NCI-H446 treated with DMSO at 0.1 percent for 48 hours (cell line): ENCODE measurements around the gene CENPO.
A peak's percentile ranks its signal among the peaks of the same experiment; 100 is the strongest.
"Not testable (repeated sequence)": the region's sequence is repeated elsewhere in the genome, so short reads cannot be mapped to it uniquely, and the experiment has no call there.

Experiments
- DNase-seq: peaks from one replicate; lab custom pipeline; 2025; lab: John Stamatoyannopoulos, UW

Gene CENPO

DNA sequence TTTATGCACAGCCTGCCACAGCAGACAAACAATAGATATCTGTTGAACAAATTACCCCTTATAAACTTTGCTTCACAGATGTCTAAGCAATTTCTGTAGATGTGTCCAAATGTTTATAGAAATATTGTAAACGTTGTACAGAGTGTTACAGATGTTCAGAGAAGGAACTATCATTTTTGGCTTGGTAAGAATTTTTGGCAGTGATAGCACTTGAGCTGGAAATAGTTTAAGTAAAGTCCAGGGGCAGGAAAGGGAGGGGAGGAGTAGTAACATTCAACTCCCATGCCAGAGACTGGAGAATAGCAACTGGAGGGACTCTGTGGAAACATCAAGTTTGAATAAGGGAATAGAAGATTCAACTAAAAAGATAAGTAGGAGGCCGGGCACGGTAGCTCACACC, 4.4 kb upstream of the CENPO start:
- no peak for DNase-seq

DNA sequence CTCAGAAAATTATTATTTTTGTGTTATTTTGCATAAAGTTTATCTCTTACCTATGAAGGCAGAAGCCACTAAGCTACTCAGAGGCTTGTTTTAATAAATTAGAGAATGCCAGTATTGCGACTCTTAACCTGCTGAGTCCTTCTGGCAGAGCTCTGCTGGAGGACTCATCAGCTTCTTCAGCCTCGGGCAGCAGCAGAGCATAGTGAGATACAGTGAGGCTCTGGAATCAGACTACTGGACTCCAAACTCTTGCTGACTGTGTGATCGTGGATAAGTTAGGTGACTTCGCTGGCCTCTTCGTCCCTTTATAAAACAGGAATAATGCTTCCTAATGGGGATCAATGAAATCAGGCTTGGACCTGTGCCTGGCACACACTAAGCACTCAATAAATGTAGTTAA, 1.8 kb upstream of the CENPO start:
- no peak for DNase-seq

DNA sequence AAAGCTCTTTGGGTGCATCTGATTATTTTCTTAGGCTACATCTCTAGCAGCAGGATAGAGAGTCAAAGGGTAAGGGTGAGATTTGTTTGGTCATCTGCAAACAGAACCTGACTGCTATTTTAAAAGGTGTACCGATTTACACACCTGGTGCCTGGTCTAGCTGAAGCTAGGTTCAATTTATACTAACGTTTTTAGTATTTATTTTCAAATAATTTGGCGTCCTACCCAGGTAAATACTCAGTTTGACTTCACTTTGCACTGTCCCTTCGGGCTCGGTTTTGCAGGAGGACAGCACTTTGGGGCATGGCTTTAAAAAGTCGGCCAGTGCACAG, 717 bp upstream of the CENPO start:
- no peak for DNase-seq

DNA sequence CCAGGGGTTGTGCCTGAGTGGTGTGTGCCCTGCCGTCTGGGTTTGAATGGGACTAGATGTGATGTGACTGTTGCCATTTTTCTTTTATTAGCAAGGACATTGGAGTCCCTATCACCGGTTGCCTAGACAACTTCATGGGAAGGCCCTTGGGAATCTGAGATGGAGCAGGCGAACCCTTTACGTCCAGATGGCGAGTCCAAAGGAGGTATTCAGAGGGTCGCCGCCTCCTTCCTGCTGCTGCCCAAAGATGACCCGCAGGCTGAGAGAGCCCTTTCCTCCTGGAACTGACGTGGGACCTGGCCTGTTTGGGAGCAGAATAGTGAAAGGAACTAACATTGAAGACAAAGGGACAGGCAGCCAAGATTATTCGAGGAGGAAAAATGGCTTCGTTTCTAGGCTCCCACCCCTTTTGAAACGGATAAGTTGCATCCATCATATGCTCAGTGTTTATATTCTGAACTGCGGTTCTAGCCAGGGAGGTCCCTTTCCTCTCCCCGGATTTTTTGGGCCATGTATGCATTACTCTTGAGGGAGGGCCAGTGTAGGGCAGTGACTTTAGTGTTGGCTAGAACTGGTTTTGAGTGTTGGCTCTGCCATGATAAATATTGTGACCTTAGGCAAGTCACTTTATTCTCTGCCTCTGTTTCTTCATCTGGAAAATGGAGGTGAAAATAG, 673 bp downstream of the CENPO start:
- DNase-seq = peak; percentile 44

DNA sequence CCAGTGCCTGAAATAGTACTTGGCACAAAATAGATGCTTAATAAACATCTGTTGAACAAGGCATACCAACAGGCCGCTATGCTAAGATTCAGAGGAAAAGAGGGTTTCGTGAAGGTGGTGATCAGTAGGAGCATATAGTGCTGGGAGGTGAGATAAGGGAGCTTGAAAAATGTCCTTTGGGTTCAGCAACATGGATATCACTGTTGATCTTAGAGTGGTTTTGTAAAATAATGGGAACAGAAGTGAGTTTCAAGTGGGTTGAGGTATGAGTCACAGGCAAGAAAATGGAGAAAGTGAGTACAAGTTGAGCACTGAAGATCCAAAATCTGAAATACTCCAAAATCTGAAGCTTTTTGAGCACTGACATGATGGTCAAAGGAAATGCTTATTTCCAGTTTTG, 4.4 kb downstream of the CENPO start:
- no peak for DNase-seq

DNA sequence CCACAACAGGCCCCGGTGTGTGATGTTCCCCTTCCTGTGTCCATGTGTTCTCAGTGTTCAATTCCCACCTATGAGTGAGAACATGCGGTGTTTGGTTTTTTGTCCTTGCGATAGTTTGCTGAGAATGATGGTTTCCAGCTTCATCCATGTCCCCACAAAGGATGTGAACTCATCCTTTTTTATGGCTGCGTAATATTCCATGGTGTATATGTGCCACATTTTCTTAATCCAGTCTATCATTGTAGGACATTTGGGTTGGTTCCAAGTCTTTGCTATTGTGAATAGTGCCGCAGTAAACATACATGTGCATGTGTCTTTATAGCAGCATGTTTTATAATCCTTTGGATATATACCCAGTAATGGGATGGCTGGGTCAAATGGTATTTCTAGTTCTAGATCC, 7.3 kb downstream of the CENPO start:
- DNase-seq = not testable (repeated sequence)

DNA sequence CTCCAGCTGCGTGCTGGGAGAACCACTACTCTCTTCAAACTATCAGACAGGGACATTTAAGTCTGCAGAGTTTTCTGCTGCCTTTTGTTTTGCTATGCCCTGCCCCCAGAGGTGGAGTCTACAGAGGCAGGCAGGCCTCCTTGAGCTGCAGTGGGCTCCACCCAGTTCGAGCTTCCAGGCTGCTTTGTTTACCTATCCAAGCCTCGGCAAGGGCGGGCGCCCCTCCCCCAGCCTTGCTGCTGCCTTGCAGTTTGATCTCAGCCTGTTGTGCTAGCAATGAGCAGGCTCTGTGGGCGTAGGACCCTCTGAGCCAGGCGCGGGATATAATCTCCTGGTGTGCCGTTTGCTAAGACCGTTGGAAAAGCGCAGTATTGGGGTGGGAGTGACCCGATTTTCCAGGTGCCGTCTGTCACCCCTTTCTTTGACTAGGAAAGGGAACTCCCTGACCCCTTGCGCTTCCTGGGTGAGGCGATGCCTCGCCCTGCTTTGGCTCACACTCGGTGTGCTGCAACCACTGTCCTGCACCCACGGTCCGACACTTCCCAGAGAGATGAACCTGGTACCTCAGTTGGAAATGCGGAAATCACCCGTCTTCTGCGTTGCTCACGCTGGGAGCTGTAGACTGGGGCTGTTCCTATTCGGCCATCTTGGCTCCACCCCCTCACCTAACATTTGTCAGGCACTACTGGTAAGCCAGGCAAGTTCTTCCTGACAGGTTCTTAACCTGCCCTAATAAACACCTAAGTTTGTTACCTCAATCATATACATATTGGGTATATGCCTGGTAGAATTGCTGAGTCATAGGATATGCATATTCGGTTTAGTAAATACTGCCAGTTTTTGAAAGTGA, 12.8 kb downstream of the CENPO start:
- not testable (repeated sequence) for DNase-seq

DNA sequence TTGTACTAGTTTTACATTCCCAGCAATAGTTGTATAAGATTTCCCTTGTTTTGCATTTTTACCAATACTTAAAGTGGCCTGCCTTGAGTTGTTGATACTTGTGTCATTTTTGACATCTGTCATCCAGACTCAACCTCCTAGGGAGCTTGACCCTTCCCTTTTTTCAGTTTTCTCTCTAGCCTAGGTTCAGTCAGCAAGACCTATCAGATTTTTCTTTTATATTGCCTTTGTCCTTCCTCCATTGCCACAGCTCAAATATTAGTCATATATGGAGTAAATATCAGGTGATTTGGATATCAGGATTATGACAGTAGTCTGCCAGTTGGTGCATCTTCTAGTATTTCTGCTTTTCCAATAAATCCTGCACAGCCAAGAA, 13.4 kb downstream of the CENPO start:
- no peak for DNase-seq

DNA sequence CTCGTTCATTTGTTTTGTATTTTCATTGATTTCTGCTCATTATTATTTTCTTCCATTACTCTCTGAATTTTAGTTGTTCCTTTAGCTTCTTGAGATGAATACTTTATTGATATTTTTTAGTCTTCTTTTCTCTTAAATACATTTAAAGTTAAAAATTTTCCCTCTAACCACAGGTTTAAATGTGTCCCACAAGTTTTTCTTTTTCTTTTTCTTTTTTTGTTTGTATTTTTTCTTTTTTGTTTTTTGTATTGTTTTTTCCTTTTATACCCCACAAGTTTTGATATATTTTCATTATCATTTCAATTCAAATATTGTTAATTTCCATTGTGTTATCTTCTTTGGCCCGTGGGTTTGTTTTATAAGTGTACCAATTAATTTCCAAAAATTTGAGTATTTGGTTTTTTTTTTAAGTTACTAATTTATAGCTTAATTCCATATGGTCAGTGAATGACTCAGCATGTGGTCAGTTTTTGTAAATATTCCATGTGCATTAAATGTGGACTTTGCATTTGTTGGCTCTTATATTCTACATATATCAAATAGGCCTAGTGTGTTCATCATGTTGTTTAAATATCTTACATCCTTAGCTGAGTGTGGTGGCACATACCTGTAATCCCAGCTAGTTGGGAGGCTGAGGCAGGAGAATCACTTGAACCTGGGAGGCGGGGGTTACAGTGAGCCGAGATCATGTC, 16.2 kb downstream of the CENPO start:
- DNase-seq = no peak

DNA sequence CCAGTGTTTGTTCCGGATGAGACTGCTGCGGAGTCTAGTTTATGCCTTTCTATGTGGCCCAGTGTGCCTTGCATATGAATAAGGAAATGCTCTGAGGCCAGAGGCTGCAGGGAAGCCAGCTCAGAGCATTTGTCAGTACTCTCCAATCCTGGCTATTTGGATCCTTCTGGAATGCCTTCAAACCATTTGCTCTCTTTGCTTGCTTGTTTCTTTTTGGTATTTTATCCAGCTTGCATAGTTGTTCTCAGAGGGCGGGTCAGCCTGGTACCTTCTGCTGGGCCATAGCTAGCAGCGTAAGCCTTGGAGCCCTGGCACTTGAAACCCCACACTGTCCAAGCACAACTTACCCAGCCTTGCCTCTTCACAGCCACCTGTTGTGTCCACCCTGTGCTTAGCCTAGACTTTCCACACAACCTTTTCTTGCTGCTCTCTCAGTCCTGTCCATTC, 20.5 kb downstream of the CENPO start:
- DNase-seq = no peak

DNA sequence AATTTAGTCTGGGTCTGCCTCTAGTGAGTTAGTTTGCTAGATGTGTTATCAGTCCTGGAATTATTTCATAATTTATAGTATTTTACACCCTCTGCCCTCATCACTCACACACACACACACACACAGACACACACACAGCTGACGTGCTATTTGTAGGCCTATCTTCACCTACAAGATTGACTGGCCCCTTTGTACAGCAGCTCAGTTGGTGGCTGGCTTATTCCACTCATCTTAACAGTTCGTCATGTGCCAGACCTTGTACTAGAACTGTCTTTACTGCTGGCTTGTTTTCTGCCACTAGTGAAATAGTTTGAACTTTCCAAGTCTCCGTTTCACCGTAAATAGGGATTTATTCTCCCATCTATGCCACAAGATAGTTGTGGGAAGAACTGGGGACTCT, 21.3 kb downstream of the CENPO start:
- no peak for DNase-seq

DNA sequence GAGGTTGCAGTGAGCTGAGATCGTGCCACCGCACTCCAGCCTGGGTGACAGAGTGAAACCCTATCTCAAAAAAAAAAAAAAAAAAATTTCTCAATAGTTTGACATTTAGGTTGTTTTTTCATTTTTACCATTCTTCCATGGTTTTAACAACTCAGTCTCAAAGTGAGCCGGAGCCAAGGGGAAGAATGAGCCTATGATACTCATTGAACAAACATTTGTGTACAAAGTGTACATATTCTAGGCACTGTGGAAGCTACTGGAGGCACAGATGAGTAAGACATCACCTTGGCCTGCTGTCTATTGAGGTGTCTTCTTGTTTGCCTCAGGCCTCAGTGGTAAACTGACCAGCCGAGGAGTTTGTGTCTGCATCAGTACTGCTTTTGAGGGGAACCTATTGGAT, 21.9 kb downstream of the CENPO start:
- DNase-seq = no peak

DNA sequence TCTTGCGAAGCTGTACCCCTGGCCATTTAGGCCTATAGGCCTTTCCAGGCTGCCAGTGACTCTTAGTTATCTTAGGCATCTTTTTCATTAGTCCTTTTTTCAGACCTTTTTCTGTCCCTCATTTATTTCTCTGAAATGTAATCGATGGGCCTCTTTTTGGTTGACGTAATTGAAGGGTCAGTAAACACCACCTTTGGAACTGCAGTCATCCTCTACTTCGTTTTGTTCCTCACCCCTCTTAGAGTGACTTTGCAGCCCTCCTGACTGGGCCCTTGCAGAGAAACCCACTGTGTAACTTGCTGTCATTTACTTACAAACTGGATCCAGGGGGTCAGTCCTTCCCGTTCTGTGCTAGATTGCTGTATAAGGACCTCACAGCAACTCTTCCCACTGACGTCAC, 23.2 kb downstream of the CENPO start:
- no peak for DNase-seq

DNA sequence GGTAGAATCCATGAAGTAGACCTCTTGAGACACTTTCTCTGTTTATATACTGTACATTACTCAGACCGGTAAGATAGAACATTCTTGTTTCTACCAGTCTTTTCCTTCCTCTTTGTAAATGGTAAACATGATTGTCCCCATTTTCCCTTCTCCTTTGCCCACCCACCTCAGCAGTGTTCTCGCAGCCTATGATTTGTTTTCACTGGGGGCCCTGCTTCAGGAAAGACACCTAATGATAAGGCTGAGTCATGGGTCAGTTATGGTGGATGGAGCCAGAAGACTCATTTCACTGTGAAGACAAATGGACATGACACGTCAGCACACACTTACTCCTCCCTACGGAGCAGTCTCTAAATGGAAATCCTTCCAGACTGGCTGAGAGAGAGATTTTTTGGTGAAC, 23.7 kb downstream of the CENPO start:
- no peak for DNase-seq

DNA sequence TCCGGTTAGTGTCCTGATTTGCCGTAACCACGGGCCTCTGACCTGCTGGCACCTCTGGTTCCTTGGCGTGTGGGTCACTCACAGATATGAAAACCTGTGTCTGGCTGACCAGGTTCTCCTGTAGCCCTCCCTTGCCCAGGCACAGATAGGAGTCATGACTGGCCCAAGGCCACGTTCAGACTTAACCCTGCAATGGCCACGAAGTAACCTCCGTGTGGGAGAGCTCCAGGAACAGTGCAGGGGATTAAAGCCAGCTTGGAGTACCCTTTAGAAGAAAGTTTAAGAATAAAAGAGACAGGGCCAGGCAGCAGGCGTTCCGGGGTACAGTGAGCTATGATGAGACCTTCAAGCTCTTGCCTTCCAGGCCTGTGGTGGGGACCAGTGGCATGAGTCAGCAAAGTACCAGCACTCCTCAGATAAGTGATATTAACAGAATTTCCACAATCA, 25.5 kb downstream of the CENPO start:
- no peak for DNase-seq

DNA sequence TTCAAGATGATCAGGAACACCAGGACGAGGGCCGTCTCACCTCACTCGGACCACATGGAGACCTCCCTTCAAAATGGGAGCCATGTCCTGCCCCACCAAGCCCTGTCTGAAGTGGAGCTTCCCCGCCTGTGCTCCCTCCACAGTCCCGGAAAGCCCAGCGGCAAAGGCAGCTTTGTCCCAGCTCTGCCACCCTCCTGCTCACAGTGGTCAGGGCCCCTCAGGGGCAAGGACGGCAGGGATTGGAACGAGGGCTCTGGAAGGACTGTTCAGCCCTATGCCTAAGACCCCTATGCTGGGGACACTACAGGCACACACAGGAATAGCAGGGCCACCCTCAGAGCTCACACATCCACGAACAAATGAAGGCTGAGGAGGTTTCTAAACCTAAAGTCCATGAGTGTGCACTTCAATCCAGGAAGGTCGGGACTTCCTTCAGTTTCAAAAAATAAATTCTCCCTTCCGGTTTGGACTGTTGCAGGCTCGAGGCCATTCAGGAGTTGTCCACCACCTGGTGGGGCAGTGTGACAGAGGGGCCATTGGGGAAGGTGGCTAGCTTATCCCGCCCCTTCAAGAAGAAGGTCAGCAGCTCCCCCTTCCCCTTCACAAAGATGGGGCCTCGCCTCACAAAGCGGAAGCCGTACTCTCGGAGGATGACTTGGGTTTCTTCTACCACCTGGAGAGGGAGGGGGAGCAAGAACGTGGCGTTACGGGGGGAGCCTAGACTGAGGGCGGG, 26.4 kb downstream of the CENPO start:
- DNase-seq = no peak

DNA sequence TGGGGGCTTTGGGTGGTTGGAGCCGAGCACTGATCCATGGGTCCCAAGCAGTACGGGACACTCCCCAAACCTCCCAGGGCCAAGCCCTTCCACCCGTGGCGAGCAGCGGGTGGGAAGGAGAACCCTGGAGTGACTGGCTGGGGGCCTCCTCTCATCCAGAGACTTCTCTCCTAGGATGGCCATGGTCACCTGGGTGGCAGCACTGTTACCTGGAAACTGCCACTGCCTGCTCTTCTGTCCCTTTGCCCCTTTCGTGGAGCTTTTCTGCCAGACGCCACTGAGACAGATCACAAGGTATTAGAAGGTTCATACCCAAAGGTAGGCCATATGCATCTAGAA, 26.9 kb downstream of the CENPO start:
- no peak for DNase-seq

DNA sequence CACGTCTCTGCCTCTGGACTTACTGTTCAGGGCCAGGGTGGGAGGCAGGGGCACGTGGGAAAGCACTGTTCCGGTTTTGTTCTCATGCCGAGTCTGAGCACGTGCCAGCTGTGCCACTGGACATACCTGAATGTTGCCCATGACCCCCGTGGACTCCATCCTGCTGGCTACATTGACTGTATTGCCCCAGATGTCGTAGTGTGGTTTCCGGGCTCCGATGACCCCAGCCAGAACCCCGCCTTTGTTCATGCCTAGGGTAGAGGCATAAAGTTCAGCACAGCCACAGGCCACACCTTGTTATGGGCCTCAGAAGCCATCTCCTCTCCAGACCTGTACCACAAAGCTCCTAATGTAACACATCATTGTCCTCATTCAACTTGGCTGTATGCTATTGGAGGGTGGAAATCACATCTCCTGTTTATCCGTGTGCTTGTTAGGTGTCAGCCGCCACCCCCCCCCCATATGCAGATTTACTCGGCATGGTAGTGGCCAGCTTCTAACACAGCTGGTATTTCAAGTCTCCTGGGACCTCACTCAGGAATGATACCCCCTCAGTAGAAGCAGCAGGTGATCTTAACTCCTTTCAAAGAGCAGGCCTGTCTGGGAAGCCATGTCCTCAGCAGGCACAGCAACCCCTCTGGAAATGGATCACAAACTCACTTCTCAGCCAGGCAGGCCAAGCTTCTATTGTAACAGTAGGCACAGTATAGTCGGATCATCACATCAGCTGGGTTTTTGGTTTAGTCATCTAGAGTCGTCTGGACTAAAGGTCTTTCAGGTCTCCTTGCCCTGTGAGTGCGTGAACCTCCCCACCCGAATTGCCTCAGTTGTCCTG, 27.6 kb downstream of the CENPO start:
- no peak for DNase-seq

DNA sequence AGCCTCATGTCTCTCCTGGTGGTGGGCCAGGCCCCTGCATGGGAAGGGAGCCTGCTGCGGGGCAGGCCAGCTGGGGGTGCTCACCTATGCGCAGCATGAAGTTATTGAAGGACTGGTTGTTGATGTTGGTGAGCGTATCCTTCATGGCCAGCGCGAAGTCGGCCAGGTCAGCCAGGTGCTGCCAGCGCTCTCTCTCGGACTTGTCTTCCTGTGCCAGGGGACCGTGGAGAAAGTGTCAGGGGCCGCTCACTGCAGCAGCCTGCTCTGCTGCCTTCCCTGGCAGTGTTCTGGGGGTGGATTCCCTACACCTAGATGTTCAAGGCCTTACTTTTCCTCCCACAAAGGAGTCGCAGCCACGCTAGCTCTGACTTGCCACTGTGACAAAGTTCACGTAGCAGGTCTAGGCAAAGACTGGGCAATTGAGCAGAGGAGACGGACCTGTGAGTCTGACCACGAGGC, 28.2 kb downstream of the CENPO start:
- no peak for DNase-seq

DNA sequence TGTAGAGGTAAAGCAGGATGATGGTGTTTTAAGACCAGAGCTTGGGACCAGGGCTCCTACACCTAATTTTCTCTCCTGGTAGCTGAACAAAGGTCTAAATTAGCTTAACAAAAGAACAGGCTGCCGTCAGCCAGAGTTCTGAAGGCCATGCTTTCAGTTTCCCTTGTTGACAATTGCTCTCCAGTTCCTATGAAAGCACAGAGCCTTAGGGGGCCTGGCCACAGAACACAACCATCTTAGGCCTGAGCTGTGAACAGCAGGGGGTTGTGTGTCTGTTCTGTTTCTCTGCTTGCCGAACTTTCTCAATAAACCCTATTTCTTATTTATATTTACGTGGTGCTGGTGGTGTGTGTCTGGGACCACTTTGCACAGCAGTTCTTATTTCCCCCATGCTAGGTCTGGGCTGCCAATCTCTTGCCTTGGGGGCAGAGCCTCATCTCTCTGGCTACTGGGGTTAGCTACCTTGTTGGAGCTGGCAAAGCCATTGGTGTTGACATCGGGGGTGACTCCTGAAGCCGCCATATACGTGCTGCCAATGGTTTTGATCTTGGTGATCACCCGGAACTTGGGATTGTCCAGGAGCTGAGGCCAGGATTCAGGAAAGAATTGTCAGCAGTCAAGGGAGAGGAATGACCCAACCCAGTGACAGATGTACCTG, 29.0 kb downstream of the CENPO start:
- no peak for DNase-seq

DNA sequence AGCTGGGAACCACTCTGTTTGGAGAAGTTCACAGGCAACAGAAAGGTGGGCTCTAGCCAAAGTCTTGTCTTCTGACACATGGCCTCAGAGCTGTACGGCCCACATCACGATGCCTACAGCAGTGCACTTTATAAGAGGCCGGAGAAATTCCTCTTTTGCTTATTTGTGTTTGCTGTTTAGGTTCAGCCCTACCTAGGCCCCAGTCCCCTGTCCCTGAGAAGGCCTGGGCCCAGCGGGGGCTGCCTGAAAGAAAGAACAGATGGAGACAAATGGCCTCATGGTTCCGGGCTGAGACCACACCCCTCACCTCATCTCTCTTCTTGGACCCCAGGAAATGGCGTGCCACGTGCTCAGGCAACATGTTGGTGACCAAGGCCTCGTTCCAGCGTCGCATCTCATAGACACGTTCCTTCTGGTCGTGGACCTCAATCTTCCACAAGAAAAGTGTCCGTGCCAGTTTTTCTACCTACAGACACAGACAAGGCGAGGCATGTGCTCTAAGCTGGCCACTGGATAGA, 30.9 kb downstream of the CENPO start:
- no peak for DNase-seq
